ES-I3 (cell line): ENCODE data around the gene DDX31.

Experiments used
- H3K36me3 ChIP-seq: 2 replicates; pipeline ENCODE4 v1.6.1; 2013; ENCODE audit warnings: mild to moderate bottlenecking, low read length, control low read depth, moderate library complexity; ENCODE audit not compliant: insufficient read depth
- H3K4me1 ChIP-seq: 2 replicates; pipeline ENCODE4 v1.6.1; 2013; ENCODE audit warnings: mild to moderate bottlenecking, control low read depth, low read length; ENCODE audit not compliant: insufficient read depth
- H3K9ac ChIP-seq: 2 replicates; pipeline ENCODE4 v1.6.1; 2013; ENCODE audit warnings: low read depth, mild to moderate bottlenecking, low read length, moderate library complexity
- H3K9me3 ChIP-seq: 2 replicates; pipeline ENCODE4 v1.6.1; 2013; ENCODE audit warnings: mild to moderate bottlenecking, low read length, moderate library complexity; ENCODE audit not compliant: control insufficient read depth, insufficient read depth

DDX31 gene

DNA sequence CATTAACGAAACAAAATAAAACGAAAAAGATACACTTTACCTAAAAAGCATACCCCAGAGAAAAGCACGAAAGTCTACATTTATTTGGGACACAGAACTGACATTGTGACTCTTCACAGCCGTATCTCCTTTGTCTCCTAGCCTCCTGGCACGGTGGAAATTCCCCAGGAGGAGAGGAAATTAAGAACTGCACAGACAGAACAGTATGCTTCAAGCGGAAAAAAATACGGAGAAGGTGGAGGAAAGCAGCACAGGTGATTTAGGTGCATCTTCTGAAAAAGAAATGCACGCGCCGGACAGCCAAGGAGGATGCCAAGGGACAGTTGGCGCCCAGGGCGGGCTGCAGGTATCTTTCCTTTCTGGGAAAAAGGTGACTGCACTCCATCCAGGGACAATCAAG lies 32.0 kb downstream of the DDX31 start:
- Histone ChIP-seq H3K9ac (no peak overlapping the region), H3K4me1 (no peaks in the 10 kb centered on the region), H3K9me3 (no peaks in the 10 kb centered on the region), H3K36me3 (peaks cover 10% of the 10 kb centered on the region)

DNA sequence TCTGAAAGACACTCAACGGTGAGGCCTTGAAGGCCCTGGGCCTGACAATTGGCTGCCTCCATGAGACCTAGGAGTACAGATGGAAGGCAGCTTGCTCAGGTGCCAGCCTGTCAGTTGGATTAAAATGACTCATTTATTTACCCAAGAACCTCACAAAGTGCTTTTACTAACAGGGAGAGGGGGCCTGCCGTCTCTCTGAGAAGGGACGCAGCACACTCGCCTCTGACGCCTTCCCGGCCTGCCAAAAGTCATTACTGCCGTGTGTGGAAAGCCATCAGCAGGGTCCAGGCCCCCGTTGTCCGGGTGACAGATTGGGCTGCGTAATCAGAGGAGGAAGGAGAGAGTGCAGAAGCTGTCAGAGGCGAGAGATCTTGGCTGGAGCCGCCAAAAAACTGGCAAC lies 32.4 kb downstream of the DDX31 start:
- Histone ChIP-seq H3K9me3 (no peaks in the 10 kb centered on the region), H3K4me1 (no peaks in the 10 kb centered on the region), H3K9ac (no peak overlapping the region), H3K36me3 (peaks cover 10% of the 10 kb centered on the region)

DNA sequence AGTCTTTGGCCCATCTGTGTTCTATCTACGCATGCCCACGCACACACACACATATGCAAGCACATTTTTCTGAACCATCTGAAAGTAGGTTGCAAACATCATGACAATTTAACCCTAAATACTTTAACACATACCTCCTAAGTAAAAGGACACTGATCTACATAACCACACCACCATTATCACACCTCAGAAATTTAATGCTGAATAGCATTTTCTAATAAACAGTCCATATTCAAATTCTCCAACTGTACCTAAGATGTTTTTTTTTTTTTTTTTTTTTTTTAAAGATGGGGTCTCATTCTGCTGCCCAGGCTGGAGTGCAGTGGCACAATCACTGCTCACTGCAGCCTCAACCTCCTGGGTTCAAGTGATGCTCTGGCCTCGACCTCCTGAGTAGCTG lies 35.5 kb downstream of the DDX31 start:
- H3K9ac ChIP-seq: no peak overlapping the region
- no peaks in the 10 kb centered on the region for H3K9me3 ChIP-seq
- peaks cover 27% of the 10 kb centered on the region for H3K36me3 ChIP-seq
- no peaks in the 10 kb centered on the region for H3K4me1 ChIP-seq

DNA sequence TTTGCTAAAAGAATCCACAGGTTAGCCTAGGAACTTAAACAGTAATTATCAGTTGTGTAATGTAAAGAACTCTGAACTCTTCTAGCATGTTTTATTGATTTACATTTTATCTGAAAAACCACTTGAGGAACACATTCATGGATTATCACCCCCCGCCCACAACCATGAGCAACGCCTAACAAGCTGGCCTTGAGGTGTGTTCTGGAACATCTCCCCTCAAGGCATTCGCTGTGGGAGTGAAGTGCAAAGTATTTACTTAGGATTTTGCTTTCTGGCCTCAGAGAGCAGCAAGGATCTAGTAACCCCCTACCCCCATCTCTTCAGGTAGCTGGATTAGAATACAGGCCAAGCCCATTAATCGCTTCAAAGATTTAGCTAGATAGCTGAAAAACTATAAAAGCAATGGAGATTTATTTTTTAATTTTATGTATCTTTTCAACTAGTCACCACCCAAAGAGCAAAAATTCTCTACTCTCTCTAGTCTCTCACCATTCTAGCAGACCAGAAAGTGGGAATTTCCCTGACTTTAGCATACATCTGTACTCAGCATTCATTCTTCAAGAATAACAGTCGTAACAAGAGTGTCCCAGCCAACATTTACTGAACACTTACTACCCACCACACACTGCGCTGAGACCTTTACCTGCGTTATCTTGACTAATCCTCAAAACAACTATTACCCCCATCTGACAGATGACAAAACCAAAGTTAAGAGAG lies 37.2 kb downstream of the DDX31 start:
- Histone ChIP-seq H3K36me3 (peaks cover 32% of the 10 kb centered on the region), H3K9ac (no peak overlapping the region), H3K4me1 (peaks cover 8% of the 10 kb centered on the region; the same call in 1 of the 2 replicates), H3K9me3 (no peaks in the 10 kb centered on the region)

DNA sequence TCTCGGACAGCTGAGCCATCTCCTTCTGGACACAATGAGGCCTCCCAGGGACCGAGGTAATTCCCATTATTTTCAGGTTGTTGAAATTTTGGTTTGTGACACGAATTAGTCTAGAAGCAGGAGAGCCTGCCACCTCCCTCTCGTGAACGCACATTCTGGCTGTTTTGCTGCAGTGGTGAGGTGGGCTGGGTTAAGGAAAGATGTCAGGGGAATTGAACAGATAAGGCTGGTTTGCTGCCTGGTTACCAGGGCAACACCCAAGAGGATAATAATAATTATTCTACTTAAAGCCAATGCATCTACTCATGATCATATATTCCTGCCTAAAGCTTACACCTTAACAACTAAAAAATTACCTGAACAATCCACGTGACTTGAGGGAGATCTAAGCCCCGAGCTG lies 38.1 kb downstream of the DDX31 start:
- no peaks in the 10 kb centered on the region for H3K9me3 ChIP-seq
- H3K4me1 ChIP-seq: peaks cover 8% of the 10 kb centered on the region; the same call in 1 of the 2 replicates
- peaks cover 32% of the 10 kb centered on the region for H3K36me3 ChIP-seq
- H3K9ac ChIP-seq: no peak overlapping the region

DNA sequence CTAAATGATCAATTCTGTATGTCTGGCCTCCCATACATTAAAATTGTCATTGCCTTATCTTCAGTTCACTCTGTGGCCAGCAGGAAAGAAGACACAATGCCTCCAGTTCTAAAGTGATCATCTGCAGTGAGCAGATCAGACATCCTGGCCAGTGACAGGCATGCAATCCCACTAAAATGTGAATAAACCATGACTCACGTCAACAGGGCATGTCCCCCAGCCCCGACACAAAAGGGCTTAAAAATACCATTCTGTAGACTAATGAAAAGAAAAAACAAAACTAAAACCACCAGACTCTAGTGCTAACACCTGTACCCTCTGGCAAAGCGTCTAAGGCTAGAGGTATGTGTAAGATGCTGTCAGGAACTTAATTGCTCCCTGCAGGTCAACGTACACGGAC lies 38.5 kb downstream of the DDX31 start:
- Histone ChIP-seq H3K4me1 (peaks cover 8% of the 10 kb centered on the region; the same call in 1 of the 2 replicates), H3K9ac (no peak overlapping the region), H3K36me3 (peaks cover 30% of the 10 kb centered on the region), H3K9me3 (no peaks in the 10 kb centered on the region)

DNA sequence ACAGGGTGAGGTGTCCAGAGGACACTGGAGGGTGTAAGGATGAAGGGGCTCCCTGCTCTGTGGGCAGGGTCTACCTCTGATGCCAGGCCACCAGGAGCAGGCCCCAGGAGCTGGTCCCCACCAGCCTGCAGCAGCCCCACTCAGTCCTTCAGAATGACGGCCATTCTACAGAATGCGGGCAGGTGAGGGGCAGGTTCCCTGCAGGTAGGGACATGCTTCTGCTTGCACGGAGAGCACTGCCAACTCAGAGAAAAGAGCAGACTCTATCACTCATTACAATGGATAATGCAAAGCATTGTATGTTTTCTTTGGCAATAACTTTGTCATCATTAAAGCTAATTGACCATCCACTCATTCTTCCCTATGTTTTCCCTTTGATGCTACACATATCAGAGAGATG lies 39.0 kb downstream of the DDX31 start:
- Histone ChIP-seq H3K36me3 (peaks cover 28% of the 10 kb centered on the region), H3K9me3 (no peaks in the 10 kb centered on the region), H3K9ac (no peak overlapping the region), H3K4me1 (peaks cover 8% of the 10 kb centered on the region; the same call in 1 of the 2 replicates)

DNA sequence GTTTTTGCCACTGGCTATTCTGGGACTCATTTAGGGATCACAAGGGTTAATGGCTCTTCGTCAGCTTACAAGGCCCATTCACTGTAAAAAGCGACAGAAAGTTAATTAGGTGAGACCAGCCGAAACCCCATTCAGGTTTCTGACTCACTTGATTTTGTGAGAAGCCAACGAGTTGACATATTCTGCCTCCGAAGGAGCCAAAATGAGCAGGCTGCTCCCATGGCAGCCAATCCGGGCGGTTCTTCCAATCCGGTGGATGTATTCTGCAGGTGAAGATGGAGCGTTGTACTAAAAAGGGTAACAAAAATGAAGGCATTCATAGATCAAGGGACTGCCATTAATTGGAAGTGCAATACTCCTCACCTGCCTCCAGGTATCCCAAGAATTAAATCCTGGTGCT lies 39.7 kb downstream of the DDX31 start:
- H3K9me3 ChIP-seq: no peaks in the 10 kb centered on the region

DNA sequence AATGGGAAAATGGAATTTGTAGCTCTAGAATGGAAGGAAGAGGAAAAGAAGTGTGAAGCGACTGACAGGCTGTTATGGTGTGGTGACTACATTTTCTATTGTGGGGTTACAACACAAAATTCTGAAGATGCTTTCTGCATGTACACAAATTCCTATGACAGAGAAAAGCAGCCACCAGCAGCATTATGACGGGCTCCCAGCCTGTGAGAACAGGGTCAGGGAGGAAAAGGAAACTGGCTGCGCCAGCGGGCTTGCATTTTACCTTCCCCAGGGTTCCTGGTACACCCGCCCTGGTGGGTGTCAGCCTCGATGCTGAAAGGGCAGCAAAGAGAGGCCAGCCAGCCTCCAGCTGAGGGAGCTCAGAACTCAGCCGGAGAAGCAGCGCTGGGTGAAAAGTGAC lies 41.0 kb downstream of the DDX31 start:
- peaks cover 8% of the 10 kb centered on the region; the same call in 1 of the 2 replicates for H3K4me1 ChIP-seq
- H3K9ac ChIP-seq: no peak overlapping the region
- H3K36me3 ChIP-seq: peaks cover 28% of the 10 kb centered on the region
- no peaks in the 10 kb centered on the region for H3K9me3 ChIP-seq

More for the DNA sequence above, 39.7 kb downstream of the DDX31 start:
- H3K36me3 ChIP-seq: peaks cover 28% of the 10 kb centered on the region
- H3K4me1 ChIP-seq: peaks cover 8% of the 10 kb centered on the region; the same call in 1 of the 2 replicates
- H3K9ac ChIP-seq: no peak overlapping the region

DNA sequence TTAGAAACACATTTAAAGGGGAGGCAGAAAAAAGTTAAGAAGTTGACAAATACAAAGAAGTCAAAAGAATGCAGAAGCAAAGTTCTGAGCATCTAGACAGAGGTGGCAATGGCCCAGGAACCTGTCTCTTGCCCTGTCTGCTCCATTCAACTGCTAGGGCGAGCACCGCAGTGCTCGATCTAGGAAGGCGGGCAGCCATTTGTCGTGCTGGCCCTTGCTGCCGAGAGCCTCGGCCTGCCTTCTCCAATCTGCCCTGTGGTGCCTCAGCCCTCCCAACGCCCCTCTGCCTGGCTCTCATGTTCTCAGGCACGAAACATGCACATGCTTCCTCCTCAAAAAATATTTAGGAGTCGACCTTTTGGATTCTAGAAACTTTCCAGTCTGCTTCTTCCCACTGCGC lies 42.2 kb downstream of the DDX31 start:
- H3K36me3 ChIP-seq: peaks cover 28% of the 10 kb centered on the region
- peaks cover 8% of the 10 kb centered on the region; the same call in 1 of the 2 replicates for H3K4me1 ChIP-seq
- H3K9ac ChIP-seq: no peak overlapping the region
- H3K9me3 ChIP-seq: no peaks in the 10 kb centered on the region

DNA sequence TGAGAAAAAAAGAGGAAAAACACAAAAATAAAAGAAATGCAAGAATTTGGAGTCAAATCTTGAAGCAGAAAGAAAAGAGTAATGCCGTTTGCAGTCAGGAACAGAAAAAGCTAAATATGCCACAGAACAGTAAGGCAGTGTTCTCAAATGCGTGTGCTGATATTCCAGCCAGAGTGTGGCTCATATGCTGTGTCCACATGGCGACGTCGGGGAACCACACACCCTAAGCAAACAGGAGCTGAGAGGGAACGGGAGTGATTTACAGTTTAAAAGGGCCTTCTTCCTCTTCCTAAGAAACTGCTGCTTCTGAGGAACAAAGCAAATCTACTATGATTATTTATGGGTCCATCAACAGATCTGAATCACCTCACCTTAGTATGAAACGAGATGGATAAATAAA lies 42.7 kb downstream of the DDX31 start:
- H3K36me3 ChIP-seq: peaks cover 28% of the 10 kb centered on the region

DNA sequence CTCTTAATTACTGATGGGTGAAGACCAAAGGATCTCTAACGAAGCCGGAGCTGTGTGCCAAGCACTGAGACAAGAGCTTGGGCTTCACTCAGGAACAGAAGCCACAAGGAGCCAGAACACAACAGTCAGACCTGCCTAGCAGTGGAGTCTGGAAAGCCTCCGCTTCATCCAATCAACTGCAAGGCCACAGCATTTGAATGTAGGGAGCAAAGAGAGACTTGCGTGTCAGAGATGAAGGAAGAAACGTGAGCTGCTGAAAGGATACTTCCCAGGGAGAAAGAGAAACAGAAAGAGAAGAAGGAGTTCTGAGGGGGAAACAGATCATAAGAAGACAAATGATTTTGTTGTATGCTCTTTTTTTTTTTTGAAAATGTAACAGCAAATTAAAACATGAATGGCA lies 43.5 kb downstream of the DDX31 start:
- H3K36me3 ChIP-seq: peaks cover 32% of the 10 kb centered on the region
- H3K4me1 ChIP-seq: peaks cover 8% of the 10 kb centered on the region; the same call in 1 of the 2 replicates
- no peaks in the 10 kb centered on the region for H3K9me3 ChIP-seq
- H3K9ac ChIP-seq: no peak overlapping the region

More for the DNA sequence above, 42.7 kb downstream of the DDX31 start:
- no peaks in the 10 kb centered on the region for H3K9me3 ChIP-seq
- peaks cover 8% of the 10 kb centered on the region; the same call in 1 of the 2 replicates for H3K4me1 ChIP-seq
- H3K9ac ChIP-seq: no peak overlapping the region

DNA sequence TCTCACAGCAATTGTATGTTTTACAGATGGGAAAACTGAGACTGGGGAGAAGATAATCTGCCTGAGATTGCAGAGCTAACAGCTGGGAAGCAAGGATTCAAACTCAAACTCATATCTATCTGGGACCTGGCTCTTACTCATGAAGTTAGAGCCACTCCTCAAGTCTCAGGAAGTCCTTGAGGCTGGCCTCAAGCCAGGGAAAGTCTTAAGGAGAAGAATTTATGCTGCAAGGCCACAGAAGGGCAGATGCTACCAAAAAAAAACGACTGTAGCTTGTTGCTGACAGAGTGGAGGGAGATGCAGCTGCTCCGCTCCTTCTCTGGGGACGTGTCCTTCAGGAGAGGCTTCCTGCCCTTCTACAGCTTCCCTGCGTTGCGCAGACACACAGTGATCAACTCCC lies 47.6 kb downstream of the DDX31 start:
- peaks cover 15% of the 10 kb centered on the region for H3K36me3 ChIP-seq

DNA sequence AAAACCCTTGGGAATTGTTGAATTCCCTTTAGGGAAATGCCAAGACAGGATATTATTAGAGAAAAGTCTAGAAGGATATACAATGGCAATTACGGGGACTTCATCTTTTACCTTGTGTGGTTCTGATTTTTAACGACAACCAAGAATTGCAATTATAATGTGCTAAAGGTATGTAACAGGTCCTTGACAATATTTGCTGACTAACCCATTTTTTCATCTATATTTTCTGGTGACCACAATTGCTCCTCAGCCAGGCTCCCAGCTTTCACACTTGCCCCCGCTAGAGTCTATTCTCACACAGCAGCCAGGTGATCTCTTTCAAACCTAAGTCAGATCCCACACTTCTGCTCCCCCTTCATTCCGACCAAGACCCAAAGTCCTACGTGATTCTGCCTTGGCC lies 53.1 kb downstream of the DDX31 start:
- Histone ChIP-seq H3K4me1 (no peaks in the 10 kb centered on the region), H3K36me3 (peaks cover 20% of the 10 kb centered on the region), H3K9me3 (no peaks in the 10 kb centered on the region), H3K9ac (no peak overlapping the region)

More for the DNA sequence above, 47.6 kb downstream of the DDX31 start:
- H3K9ac ChIP-seq: no peak overlapping the region
- H3K4me1 ChIP-seq: no peaks in the 10 kb centered on the region
- no peaks in the 10 kb centered on the region for H3K9me3 ChIP-seq

DNA sequence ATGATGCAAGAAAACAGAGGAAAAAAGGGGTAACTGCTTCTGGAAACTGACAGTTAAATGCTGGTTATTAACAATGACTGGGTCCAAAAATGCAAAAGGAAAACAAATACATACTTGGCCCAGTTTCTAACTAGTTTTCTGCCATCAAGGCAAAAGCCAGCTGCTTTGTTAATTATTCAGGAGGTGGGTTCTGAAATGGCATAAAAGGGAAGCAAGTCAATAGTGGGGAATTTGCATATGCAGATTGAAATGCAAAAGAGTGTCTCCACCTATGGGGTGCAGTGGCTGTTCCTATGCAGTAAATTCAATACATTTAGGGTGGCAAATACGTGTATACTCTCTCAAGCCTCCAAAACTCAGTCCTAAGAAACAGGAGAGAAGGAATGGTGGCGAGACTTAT lies 54.0 kb downstream of the DDX31 start:
- Histone ChIP-seq H3K36me3 (peaks cover 22% of the 10 kb centered on the region), H3K9ac (no peak overlapping the region), H3K4me1 (no peaks in the 10 kb centered on the region), H3K9me3 (no peaks in the 10 kb centered on the region)
